ENCODE data around the gene GPR32. TPM values are rescaled to one million over a fixed set of nuclear protein-coding genes. Genes with fewer than 3 reads are reported as not detected.
"Not testable (repeated sequence)": the region's sequence is repeated elsewhere in the genome, so short reads cannot be mapped to it uniquely, and the experiment has no call there.

GPR32 gene
- total RNA-seq, 4 donors from 2014 or later = not detected

GRCh38 chr19:50808856-50809255 is 38.6 kb downstream of the GPR32 start:
- WGBS, 2 donors = 60% methylated on average over 1 of the region's 1 CpG
- Histone ChIP-seq H3K4me1 (peaks cover 0 to 3% of the 10 kb centered on the region in 2 donors), H3K4me3 (replicated peaks in 1 of 3) (no peak overlapping the region), H3K9me3 (no peaks in the 10 kb centered on the region), H3K27ac (no peak overlapping the region), H3K36me3 (no peaks in the 10 kb centered on the region), H3K27me3 (no peaks in the 10 kb centered on the region)
- intact Hi-C loops (cut with DNase I) = no loop called here
- DNase-seq = no peak
- TF ChIP-seq CTCF (IDR thresholded peaks at IDR 0.05) (no peak), POLR2A (IDR thresholded peaks at IDR 0.05) (no peak)

GRCh38 chr19:50811622-50812238 is 41.5 kb downstream of the GPR32 start:
- H3K4me1 ChIP-seq; H3K36me3 ChIP-seq; H3K27me3 ChIP-seq; H3K27ac ChIP-seq; intact Hi-C loops (cut with DNase I); H3K4me3 ChIP-seq (replicated peaks in 1 of 3); DNase-seq; H3K9me3 ChIP-seq: not testable (repeated sequence)
- WGBS, 2 donors = no CpG with 5 or more reads among the region's 3 CpGs

- H3K4me3 ChIP-seq (replicated peaks in 1 of 3) = no peak overlapping the region
- H3K9me3 ChIP-seq = no peaks in the 10 kb centered on the region
- no peaks in the 10 kb centered on the region for H3K4me1 ChIP-seq
- TF ChIP-seq CTCF (IDR thresholded peaks at IDR 0.05) = no peak
- TF ChIP-seq POLR2A (IDR thresholded peaks at IDR 0.05) = no peak
- no peak for DNase-seq
- no peaks in the 10 kb centered on the region for H3K36me3 ChIP-seq
- no peak overlapping the region for H3K27ac ChIP-seq
- no peaks in the 10 kb centered on the region for H3K27me3 ChIP-seq
- WGBS, 2 donors = 80 to 84% methylated on average over 3 of the region's 3 CpGs
- intact Hi-C loops (cut with DNase I) = no loop called here
Measured at GRCh38 chr19:50812474-50812873, 42.2 kb downstream of the GPR32 start.

GRCh38 chr19:50814883-50815282 is 44.6 kb downstream of the GPR32 start:
- Histone ChIP-seq H3K4me1 (peaks cover 0 to 10% of the 10 kb centered on the region in 2 donors), H3K9me3 (no peaks in the 10 kb centered on the region), H3K27ac (no peak overlapping the region), H3K4me3 (replicated peaks in 1 of 3) (no peak overlapping the region), H3K27me3 (peaks cover 4% of the 10 kb centered on the region), H3K36me3 (no peaks in the 10 kb centered on the region)
- no peak for TF ChIP-seq CTCF (IDR thresholded peaks at IDR 0.05)
- no peak for TF ChIP-seq POLR2A (IDR thresholded peaks at IDR 0.05)
- WGBS, 2 donors = 79 to 81% methylated on average over 5 of the region's 5 CpGs
- no peak for DNase-seq
- intact Hi-C loops (cut with DNase I) = no loop called here

GRCh38 chr19:50815439-50815838 is 45.2 kb downstream of the GPR32 start:
- 94 to 100% methylated on average over 1 of the region's 1 CpG for WGBS, 2 donors
- Histone ChIP-seq H3K27ac (no peak overlapping the region), H3K4me3 (replicated peaks in 1 of 3) (no peak overlapping the region), H3K9me3 (no peaks in the 10 kb centered on the region), H3K4me1 (peaks cover 0 to 10% of the 10 kb centered on the region in 2 donors), H3K27me3 (peaks cover 4% of the 10 kb centered on the region), H3K36me3 (no peaks in the 10 kb centered on the region)
- DNase-seq = no peak
- intact Hi-C loops (cut with DNase I) = no loop called here
- TF ChIP-seq CTCF (IDR thresholded peaks at IDR 0.05) (no peak), POLR2A (IDR thresholded peaks at IDR 0.05) (no peak)

Measured in thyroid gland (tissue), 4 donors.